22Rv1 (cell line): Measurements from ENCODE around the gene FOXR2.

ENCODE experiments used
- H3K27ac ChIP-seq: fragments of 450-650 bp; 2 replicates; pipeline ENCODE4 v1.5.1; 2017
- ZFX ChIP-seq: fragments of 450-650 bp; IDR thresholded peaks from 2 replicates; pipeline ENCODE4 v1.6.1; 2017; ENCODE audit warnings: antibody characterized with exemption, borderline replicate concordance
- TF ChIP-seq, protein P1 (sequence below): fragments of 450-650 bp; IDR thresholded peaks from 2 replicates; pipeline ENCODE4 v1.5.1; 2017; ENCODE audit warnings: mild to moderate bottlenecking

The FOXR2 gene

DNA sequence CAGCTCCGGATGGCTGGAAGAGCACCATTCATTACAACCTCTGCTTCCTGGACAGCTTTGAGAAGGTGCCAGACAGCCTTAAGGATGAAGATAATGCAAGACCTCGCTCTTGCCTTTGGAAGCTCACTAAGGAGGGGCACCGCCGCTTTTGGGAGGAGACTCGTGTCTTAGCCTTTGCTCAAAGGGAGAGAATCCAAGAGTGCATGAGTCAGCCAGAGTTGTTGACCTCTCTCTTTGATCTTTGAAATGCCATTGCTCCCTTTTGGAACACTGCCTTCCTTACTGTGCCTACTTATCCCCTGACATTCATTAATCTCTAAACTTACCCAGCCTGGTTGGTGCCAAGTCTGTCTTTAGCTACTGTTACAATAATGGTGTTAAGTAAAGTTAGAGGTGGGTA lies 1.2 kb downstream of the FOXR2 start:
- no peak overlapping the region for H3K27ac ChIP-seq
- no peak for TF ChIP-seq ZFX
- TF ChIP-seq, protein P1, sequence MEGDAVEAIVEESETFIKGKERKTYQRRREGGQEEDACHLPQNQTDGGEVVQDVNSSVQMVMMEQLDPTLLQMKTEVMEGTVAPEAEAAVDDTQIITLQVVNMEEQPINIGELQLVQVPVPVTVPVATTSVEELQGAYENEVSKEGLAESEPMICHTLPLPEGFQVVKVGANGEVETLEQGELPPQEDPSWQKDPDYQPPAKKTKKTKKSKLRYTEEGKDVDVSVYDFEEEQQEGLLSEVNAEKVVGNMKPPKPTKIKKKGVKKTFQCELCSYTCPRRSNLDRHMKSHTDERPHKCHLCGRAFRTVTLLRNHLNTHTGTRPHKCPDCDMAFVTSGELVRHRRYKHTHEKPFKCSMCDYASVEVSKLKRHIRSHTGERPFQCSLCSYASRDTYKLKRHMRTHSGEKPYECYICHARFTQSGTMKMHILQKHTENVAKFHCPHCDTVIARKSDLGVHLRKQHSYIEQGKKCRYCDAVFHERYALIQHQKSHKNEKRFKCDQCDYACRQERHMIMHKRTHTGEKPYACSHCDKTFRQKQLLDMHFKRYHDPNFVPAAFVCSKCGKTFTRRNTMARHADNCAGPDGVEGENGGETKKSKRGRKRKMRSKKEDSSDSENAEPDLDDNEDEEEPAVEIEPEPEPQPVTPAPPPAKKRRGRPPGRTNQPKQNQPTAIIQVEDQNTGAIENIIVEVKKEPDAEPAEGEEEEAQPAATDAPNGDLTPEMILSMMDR = no peak

DNA sequence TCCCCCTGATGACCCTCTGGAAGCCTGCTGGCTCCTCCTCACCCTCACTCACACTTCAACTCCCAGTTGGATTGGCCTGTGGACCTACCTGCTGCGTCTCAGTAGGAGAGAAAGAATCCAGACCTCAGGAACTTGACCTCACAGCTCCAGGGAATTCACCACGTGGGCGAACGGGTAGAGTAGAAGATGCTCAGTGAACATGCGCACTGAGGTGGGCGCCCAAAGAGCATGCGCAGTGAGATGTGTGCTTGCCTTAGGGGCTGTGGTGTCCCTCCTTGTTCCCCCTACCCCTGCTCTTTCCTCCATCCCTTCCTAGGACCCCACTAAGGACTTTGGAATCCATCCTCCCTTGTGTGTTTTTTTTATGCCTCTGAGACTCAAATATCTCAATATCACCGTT lies 12.9 kb downstream of the FOXR2 start:
- no peak overlapping the region for H3K27ac ChIP-seq
- TF ChIP-seq, protein P1 = no peak
- no peak for TF ChIP-seq ZFX

DNA sequence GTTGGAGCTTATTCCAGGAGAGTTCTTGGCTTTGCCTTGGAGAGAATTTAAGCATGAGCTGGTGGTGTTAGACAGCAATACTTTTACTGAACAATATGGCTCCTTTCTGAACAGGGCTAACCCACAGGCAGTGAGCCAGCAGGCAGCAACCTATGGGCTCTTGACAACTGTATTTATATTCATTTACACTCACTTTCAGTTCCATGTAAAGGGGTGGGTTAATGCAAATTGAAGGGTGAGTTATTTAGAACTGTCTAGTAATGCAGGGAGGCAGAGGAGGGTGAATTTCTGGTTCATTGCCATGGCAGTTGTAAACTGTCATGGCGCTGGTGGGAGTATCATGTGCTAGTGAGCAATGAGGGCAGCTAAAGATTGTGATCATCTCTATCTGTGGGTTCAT lies 15.7 kb downstream of the FOXR2 start:
- no peak for TF ChIP-seq ZFX
- TF ChIP-seq, protein P1 = no peak
- no peak overlapping the region for H3K27ac ChIP-seq

DNA sequence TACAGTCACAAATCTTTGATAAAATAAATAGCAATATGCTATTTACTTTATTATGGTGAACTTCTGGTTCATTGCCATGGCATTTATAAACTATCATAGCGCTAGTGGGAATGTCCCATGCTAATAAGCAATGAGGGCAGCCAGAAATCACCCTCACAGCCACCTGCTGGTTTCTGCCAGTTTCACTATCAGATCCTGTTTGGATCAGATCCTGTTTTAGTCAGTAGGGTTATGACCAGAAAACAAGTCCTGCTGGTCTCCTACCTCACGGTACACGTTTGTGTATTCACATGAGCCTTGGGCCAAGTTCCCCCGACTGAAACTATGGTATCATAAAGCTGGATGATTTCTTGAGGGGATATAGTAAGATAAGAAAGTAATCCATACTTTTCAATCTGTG lies 17.7 kb downstream of the FOXR2 start:
- TF ChIP-seq, protein P1 = no peak
- TF ChIP-seq ZFX = no peak
- no peak overlapping the region for H3K27ac ChIP-seq

DNA sequence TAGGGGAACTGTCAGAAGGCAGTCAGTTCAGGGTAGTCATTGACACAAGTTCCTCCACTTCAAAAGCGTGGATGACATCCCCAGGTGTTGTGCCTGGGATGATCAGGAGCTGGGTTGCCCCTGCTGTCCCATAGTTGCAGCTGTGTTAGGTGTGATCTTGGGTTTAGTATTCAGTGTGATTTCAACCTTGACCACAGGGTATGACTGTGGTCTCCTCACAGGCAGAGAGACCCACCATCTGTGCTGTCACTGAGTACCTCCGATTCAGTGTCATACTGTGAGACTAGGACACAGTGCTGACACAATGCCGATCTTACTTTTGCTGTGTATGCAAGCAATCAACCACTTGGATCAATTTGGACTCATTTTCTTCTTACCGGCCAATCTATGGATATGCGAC lies 25.2 kb downstream of the FOXR2 start:
- no peak for TF ChIP-seq ZFX
- TF ChIP-seq, protein P1 = no peak
- no peak overlapping the region for H3K27ac ChIP-seq

GRCh38 chrX:55659931-55660330 lies 36.7 kb downstream of the FOXR2 start:
- H3K27ac ChIP-seq = no peak overlapping the region

GRCh38 chrX:55663584-55663983 lies 40.4 kb downstream of the FOXR2 start:
- TF ChIP-seq, protein P1 = no peak
- no peak for TF ChIP-seq ZFX
- H3K27ac ChIP-seq = no peak overlapping the region

More at GRCh38 chrX:55659931-55660330, 36.7 kb downstream of the FOXR2 start:
- no peak for TF ChIP-seq ZFX
- TF ChIP-seq, protein P1 = no peak
